Measurements from ENCODE around the gene IL11RA. TPM values are rescaled to one million over a fixed set of nuclear protein-coding genes. Genes with fewer than 3 reads are reported as not detected.

Gene IL11RA
- total RNA-seq, 4 donors from 2014 or later: 3.2 to 153 (median 49.9) TPM

DNA sequence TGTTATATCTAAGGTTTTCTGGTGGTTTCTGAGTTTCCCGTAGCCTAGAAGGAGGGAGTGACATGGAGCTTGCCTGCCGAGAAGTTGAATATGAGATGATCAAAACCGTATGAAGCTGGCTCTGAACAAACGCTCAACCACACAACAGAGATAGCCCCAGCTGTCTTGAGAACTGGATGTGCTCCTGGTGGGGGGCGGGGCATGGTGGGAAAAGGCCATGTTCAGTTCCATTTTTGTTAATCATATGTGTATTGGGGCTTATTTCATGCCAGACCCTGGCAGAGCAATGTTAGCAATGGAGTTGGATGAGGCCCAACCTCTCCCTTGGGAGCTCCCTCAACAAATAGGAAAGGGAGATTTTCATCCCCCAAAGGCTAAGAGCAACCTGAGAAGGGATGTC is 34.2 kb downstream of the IL11RA start:
- TF ChIP-seq POLR2A (IDR thresholded peaks at IDR 0.05): no peak
- no peak overlapping the region for H3K4me3 ChIP-seq
- H3K9me3 ChIP-seq: no peaks in the 10 kb centered on the region
- intact Hi-C loops (cut with DNase I; ENCODE audit: low total_unique reads): no loop called here
- H3K27ac ChIP-seq: no peak overlapping the region
- peaks cover 0 to 3% of the 10 kb centered on the region in 2 donors for H3K4me1 ChIP-seq
- H3K36me3 ChIP-seq: no peaks in the 10 kb centered on the region
- no peaks in the 10 kb centered on the region for H3K27me3 ChIP-seq
- no peak for DNase-seq

DNA sequence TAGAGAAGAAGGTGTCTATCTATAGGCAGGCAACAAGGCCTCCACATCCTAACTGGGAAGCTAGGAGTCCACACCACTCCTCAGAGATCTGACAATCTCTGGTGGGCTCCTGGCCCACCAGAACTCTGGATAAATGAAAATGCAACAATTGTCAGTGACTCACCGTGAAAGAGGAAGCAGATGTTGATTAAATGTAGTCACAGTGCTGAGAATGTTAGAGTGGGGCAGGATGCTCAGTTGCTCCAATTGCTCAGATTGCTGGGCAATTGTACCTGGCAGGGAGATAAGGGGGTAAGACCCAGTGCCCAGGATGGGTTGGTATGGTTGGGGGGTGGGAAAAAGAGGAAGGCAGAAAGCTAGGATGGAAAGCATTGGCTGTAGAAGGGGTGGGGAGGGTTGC is 34.7 kb downstream of the IL11RA start:
- intact Hi-C loops (cut with DNase I; ENCODE audit: low total_unique reads): no loop called here
- Histone ChIP-seq H3K27ac (no peak overlapping the region), H3K9me3 (no peaks in the 10 kb centered on the region), H3K36me3 (no peaks in the 10 kb centered on the region), H3K27me3 (no peaks in the 10 kb centered on the region), H3K4me3 (no peak overlapping the region), H3K4me1 (peaks cover 0 to 3% of the 10 kb centered on the region in 2 donors)
- TF ChIP-seq, protein P1, sequence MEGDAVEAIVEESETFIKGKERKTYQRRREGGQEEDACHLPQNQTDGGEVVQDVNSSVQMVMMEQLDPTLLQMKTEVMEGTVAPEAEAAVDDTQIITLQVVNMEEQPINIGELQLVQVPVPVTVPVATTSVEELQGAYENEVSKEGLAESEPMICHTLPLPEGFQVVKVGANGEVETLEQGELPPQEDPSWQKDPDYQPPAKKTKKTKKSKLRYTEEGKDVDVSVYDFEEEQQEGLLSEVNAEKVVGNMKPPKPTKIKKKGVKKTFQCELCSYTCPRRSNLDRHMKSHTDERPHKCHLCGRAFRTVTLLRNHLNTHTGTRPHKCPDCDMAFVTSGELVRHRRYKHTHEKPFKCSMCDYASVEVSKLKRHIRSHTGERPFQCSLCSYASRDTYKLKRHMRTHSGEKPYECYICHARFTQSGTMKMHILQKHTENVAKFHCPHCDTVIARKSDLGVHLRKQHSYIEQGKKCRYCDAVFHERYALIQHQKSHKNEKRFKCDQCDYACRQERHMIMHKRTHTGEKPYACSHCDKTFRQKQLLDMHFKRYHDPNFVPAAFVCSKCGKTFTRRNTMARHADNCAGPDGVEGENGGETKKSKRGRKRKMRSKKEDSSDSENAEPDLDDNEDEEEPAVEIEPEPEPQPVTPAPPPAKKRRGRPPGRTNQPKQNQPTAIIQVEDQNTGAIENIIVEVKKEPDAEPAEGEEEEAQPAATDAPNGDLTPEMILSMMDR (IDR thresholded peaks at IDR 0.05): no peak
- no peak for TF ChIP-seq POLR2A (IDR thresholded peaks at IDR 0.05)
- no peak for DNase-seq

DNA sequence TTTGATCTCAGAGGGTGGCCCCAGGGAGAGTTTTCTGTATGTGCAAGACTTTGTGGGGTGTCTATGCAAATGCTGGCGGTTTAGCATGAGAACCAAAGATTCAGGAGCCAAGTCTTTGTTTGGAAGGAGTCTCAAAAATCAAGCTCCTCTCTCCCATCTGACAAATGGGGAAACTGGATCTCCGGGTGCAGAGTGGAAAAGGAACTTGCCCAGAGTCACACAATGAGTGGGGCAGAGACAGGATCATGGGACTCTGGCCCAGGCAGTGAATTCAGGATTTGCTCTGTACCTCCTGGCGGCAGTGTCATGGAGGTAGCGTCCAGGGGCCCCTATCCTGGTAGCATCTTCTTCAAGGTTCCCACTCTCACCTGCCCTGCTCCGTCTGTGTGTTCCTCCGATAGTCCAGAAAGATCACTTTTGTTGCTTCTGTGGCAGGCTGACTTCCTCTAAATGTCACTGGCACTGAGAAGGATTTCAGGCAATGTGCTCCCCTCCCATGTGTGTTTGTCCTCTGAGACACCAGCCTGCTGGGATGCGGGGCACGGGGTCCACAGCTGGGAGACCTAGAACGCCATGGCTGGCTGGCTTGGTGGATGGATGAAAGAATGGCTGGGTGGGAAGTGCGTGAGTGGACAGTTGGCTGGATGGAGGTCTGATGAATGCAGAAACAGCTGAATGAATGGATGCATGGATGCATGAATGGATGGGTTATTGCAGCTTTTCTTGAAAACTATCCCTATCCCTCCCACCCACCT is 35.5 kb downstream of the IL11RA start:
- Histone ChIP-seq H3K4me1 (peaks cover 0 to 3% of the 10 kb centered on the region in 2 donors), H3K27me3 (no peaks in the 10 kb centered on the region), H3K9me3 (no peaks in the 10 kb centered on the region), H3K36me3 (no peaks in the 10 kb centered on the region), H3K4me3 (no peak overlapping the region), H3K27ac (no peak overlapping the region)
- intact Hi-C loops (cut with DNase I; ENCODE audit: low total_unique reads): no loop called here
- TF ChIP-seq, protein P1 (IDR thresholded peaks at IDR 0.05): no peak
- TF ChIP-seq POLR2A (IDR thresholded peaks at IDR 0.05): no peak
- no peak for DNase-seq

DNA sequence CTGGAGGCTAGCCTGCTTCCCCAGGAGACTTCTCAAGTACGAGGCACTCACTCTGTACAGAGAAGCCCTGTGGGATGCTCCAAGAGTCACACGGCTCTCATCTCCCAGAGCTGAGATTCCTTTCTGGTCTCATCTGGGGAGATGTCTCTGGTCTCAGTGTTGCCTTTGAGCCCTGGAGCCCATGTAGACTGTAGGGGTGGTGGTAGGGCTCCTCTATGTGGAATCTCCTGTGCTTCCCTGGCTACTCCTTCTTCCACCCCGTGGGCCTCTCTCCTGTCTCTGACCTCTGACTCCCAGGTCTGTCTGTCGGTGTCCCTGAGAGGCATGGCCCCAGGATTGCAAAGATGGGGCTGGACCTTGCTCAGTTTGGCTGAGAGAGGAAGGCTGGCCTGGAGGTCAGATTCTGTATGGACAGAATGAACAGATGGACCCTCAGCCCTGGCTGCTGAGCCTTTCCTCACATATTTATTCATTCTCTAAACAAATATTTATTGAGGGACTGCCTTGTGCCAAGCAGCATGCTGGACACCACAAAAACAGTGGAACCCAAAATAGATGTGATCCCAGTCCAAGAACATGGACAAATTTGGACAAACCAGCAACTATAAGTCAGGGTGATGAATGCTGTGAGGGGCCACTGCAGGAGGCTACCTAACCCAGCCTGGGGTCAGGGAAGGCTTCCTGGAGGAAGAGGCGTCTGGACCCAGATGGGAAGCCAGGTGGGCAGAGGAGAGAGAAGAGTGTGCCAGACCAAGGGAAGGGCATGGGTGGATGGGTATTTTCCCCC is 36.5 kb downstream of the IL11RA start:
- TF ChIP-seq, protein P1 (IDR thresholded peaks at IDR 0.05): no peak
- TF ChIP-seq POLR2A (IDR thresholded peaks at IDR 0.05): no peak
- Histone ChIP-seq H3K27ac (no peak overlapping the region), H3K9me3 (no peaks in the 10 kb centered on the region), H3K4me3 (no peak overlapping the region), H3K36me3 (no peaks in the 10 kb centered on the region), H3K4me1 (peaks cover 0 to 3% of the 10 kb centered on the region in 2 donors), H3K27me3 (no peaks in the 10 kb centered on the region)
- no peak for DNase-seq
- intact Hi-C loops (cut with DNase I; ENCODE audit: low total_unique reads): no loop called here

DNA sequence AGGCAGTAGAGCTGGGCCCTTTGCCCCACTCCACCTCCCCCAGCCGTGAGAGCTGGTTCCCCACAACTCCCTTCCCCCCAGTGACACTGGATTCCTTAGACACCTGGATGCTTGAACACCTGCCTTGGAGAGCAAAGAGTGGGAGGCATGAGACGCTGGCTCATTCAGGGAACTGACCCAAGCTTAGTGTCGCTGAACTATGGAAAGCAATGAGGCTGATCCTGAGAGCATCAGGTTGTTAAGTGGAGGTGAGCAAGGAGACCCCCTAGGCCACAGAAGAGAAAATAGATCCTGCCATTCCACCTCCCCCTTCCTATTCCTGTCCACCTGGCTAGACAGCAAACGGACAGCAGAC is 37.1 kb downstream of the IL11RA start:
- H3K36me3 ChIP-seq: no peaks in the 10 kb centered on the region
- no peak overlapping the region for H3K27ac ChIP-seq
- no peaks in the 10 kb centered on the region for H3K9me3 ChIP-seq
- no peak for DNase-seq
- H3K4me1 ChIP-seq: peaks cover 0 to 3% of the 10 kb centered on the region in 2 donors
- TF ChIP-seq POLR2A (IDR thresholded peaks at IDR 0.05): no peak
- TF ChIP-seq, protein P1 (IDR thresholded peaks at IDR 0.05): no peak
- intact Hi-C loops (cut with DNase I; ENCODE audit: low total_unique reads): no loop called here
- no peaks in the 10 kb centered on the region for H3K27me3 ChIP-seq
- H3K4me3 ChIP-seq: no peak overlapping the region

Measured in uterus (tissue), 4 donors.